Stimulated activated CD8-positive, alpha-beta memory T cell treated with anti-CD3 and anti-CD28 coated beads, Interleukin-12 subunit alpha, Interleukin-12 subunit beta, amount 100 ng/mL, for 1 hour (primary cell): Measurements from ENCODE around the gene MAD2L2.

ENCODE experiments used
- DNase-seq: peaks from one replicate; pipeline ENCODE4 v3.0.0-alpha.2; 2020; ENCODE audit warnings: low read depth

The MAD2L2 gene

DNA sequence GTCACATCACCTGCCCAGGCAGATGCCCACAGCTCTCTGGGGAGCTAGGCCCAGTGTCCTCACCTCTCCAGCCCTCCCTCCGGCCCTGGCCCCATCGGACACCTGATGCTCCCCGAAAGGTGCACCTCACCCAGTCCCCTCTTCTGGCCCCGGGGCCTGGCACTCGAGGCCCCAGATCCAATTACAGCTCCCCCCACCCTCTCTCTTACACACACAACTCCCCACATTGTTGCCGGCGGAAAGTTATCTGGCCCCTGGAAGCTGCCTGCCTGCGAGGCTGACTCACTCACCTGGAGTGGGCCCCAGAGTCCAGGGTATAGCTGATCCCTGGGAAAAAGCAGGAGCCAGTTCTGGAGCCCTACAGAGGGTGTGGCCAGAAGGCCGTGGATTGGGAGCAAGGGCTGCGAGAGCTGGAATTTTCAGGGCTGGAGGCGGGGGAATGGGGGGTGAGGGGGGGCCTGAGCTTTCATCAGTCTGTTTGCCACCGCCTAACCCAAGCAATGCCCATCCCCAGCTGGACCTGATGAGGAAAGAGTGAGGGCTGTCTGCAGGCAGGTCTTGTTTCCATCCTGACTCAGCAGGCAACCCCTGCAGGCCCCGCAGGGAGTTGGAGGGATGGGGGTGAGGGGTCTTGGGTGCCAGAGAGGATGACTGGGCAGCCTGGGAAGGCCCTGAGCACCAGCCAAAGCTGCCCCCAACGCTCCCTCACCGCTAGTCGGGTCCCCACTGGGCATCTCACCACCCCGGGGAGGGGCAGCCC, 27.7 kb downstream of the MAD2L2 start:
- no peak for DNase-seq

DNA sequence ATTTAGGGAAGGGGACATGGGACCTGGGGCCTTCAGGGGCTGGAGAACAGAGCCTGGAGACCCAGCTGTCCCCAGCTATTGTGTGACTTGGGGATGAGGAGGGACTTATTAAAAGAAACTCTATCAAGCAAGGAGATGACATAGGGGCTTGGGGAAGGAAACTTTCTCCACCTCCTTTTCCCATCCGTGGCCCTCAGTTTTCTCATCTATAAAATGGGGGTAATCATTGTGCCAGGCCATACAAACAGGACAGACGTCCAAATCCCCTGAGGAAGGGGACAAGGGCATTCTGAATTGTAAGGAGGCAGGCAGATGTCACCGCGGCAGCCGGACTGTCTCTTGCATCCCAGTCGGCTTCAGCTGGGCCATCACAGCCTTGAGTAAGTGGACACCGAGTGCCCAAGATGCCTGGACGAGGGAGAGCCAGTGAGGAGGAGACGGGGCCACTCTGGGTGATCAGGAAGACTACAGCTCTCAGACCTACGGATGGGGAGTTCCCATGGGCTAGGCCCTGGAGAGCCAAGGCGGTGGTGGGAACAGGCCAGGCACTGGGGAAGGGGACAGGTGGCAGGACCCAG, 28.7 kb downstream of the MAD2L2 start:
- no peak for DNase-seq

DNA sequence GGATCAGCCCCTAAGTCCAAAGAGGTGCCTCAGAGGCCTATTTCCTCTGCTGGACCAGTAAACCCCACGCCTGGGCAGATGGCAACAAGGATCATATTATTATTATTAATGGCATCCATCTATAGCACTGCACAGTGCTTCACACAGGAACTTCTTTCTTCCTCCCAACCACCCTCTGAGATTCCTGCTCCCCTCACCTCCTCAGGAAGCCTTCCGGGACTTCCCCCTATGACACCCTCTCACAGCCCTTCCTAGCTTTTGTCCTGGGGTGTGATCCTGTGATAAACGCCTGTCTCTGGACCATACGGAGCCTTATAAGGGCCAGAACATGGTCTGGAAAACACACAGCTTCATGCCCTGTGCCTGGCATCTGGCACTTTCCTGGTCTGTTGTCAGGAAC, 29.9 kb downstream of the MAD2L2 start:
- DNase-seq, result no peak

DNA sequence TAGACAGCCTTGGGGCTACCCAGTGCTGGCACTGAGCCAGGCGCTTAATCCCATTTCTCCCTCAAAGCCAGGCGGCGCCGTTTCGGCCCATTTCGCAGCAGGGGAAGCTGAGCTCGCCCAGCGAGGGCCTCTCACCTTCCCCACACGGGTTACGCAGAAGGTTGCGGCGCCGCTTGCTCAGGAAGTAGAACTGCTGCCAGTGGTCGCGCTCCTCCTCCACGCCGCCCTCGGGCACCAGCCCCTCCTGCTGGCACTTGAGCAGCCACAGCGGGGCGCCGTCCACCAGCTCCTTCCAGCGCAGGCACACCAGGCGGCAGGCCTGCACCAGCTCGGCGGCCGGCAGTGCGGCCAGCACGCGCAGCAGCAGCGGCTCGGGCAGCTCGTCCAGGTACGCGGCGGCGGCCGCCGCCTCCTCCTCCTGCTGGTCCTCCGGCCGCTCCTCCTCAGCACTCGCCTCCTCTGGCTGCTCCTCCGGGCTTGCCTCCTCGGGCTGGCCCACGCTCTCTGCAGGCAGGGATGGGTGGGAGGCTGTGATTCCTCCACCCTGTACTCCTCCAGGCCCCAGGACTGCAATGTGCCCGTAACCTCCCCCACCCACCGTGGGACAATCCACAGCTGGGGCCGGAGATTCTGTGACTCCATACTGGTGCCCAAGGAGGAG, 30.5 kb downstream of the MAD2L2 start:
- peak; percentile 58 for DNase-seq

DNA sequence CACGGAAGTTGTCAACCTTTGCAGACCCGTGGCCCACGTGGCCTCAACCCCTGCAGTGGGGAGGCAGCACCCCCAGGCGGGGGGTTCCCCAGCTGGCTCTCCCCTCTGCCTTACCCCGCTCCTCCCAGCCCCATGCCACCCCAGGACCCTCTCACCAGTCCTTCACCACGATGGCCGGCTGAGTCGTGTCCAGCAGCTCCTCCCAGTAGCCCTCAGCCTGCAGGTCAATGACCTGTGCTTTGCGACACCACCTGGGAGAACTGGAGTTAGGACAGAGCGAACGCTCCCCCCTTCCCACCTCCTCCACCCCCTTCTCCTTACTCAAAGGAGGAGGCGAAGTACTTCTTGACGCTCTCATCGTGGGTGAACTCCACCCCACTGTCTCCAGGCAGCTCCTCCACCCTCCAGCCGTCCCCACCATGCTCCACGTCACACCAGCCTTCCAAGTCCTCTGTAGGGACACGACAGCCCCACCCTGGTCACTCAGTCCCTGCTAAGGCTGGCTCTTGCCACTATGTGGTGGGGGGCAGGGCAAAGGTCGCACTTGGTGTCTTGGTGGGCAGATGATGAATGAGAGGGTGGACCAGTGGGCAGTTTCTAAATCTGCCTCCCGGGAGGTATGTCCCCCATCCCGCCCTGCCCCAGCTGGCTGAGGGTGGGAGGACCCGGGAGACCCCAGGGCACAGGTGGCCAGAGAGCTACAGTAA, 31.2 kb downstream of the MAD2L2 start:
- DNase-seq, result no peak

DNA sequence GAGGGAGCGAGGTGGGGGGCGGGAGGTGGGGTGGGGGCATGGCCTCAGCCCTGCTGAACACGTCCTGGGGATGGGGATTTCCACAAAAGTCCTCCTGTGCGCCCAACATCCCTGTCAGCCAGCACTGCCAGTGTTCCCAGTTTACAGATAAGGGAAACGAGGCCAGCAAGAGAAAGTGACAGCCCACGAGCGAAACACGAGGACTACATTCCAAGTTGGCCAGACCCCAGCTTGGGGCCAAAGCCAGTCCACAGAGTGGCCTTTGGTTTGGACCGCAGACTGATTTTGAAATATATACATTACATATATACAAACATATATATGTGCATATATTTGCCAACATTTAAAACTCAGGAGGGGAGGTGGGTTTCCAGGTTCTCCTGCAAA, 31.7 kb downstream of the MAD2L2 start:
- DNase-seq, result no peak

DNA sequence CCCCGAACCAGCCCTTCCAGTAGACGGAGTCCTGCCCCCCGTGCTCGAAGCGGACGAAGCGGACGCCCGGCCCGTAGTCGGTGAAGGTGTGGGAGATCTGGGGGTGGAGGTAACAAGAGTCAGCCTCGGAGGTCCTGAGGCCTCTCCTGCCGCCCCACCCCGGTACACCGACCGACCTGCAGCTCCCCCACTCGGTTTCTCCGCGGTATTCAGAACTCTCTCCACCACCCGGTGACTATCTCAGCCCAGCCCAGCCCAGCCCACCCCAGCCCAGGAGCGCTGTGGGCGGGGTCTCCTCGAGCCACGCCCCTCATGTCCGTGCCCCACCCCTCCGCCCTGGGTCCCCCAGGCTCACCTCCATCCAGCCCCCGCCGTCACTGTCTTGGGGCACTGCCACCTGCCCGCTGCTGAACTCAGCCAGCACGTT, 32.2 kb downstream of the MAD2L2 start:
- DNase-seq, result no peak

DNA sequence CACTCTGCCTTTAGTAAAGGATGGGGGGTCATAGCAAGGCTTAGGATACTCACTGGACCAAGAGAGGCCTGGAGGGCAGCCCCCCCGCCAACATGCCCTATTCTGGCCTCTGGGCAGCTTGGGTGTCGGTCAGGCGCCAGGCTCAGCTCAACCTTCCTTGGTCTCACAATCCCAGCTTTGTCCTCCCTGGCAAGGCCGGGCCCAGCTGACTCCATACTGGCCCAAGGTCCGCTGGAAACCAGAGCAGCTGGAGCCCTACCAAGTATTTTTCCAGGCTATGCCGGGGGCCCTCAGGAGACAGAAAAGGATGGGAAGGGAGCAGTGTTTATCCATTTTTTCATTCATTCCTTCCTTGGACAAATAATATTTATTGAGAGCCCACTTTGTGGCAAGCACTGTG, 32.9 kb downstream of the MAD2L2 start:
- DNase-seq, result no peak

DNA sequence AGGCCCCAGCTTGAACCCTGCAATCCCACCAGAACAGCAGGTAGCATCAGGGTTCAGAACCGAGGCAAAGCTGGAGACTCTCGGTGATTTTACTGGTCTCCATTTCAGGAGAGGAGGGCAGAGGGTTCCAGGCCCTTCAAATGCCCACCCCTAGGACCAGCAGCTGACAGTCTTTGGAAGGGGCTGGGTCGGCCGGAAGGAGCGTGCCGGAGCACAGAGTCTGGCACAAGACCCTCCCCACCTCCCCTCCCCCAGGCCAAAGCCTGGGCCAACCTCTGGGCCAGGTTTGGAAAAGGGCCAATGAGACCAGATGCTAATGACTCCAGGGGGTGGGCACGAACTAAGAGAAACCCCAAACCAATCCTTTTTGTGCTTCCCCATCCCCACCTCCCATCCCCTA, 33.6 kb downstream of the MAD2L2 start:
- DNase-seq, result no peak

DNA sequence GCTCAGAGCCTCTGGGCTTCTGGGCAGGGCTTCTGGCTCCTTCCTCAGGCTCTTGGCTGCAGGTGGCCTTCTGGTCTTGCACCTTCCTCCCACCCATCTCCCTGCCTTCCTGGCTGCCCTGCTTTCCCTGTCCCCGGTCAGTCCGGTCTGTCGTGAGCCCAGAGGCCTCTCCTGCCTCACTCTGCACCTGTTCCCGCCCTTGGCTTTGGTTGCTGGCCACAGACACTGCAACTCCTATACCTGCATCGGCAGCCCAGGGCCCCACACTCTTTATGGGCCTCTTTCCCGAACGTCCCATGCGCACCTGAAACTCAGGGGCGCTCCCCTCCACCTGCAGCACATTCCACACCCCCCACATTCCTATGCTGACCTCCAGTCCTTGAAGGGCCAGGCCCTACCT, 34.6 kb downstream of the MAD2L2 start:
- no peak for DNase-seq

DNA sequence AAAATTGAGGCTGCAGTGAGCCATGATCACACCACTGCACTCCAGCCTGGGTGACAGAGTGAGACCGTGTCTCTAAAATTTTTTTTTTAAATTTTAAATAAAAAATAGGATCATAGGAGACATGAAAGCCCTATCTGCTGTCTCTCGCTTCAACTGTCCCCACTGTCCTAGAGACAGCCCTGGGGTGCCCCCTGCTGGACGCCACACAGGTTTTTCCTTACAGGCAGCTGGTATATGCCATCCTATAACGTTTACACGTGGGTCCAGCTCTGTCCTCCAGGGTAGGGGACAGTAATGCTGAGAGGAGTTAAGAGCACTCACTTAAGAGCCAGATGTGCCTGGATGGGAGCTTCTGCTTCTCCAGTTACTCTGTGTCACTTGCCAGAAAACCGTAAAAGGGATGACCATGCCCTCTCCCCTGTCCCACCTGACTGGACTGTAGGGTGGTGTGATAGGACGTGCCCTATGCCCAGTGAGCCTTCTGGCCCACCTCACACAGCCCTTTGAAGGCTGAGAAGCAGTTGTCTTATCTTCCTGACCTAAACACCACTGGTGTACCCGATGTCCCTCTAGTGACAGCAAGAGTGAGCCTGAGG, 35.2 kb downstream of the MAD2L2 start:
- DNase-seq, result peak; percentile 73

DNA sequence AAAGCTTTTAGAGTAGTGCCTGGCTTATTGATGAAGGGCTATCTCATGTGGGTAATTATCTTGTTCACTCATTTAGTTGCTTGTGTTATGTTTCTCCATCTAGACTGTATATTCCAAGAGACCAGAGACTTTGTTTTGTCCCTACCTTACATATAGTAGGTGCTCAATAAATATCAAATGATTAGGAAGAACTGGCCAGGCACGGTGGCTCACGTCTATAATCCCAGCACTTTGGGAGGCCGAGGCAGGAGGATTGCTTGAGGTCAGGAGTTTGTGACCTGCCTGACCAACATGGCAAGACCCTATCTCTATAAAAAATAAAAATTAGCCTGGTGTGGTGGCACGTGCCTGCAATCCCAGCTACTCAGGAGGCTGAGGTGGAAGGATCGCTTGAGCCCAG, 35.7 kb downstream of the MAD2L2 start:
- no peak for DNase-seq

DNA sequence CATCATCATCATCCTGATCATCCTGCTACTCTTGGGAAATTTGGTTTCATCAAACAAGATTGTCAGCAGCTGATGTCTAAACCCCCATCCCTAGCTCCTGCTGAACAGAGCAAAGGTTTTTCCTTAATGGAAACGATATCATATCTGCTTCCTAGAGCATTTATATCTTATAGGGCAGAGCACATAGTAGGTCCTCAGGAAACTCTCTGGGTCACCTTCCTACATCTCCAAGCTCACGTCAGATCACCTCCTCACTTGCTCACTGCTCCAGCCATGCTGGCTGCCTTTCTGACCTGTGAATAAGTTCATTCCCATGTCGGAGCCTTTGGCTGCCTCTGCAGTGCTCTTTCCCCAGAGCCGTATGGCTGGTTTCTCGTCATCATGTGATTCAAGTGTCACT, 37.2 kb downstream of the MAD2L2 start:
- no peak for DNase-seq

DNA sequence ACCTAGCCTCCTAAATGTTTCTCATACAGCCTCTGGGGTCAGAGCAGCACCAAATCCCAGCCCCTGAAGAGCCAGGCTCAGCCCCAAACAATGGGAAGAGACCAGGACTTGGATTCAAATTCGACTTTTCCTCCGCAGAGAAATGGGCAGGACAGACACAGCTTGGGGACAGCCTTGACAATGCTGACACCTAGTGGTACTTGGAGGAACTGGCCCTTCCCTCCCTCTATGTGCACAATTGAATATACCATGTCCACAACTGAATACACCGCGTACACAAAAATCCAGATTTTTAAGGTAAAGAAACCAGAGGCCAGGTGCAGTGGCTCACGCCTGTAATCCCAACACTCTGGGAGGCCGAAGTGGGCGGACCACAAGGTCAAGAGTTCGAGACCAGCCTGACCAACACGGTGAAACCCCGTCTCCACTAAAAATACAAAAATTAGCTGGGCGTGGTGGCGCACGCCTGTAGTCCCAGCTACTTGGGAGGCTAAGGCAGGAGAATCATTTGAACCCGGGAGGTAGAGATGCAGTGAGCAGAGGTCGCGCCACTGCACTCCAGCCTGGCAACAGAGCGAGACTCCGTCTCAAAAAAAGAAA, 38.4 kb downstream of the MAD2L2 start:
- peak; percentile 43 for DNase-seq

DNA sequence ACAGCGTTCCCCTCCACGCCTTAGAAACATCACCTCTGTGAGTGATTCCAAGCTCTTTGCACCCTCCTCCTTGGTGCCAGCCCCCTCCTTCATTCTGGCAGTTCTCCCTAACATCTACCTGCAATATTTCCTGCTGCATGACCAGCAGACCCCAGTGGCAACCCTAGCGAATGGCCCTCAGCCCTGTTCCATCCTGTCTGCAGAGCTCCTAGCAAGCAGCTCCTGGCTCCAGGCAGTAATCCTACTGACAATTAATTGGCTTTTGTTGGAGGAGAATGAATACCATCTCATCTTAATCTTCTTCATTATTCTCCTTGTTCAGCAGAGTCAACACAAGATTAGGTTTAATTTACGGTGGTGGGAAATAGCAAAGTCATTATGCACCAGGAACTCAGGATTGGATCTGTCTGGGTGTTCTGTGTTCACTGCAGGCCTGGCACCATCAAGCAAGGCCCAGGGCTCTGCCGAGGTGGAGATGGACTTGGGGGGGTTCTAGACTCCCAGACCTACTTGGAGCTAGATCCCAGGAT, 39.1 kb downstream of the MAD2L2 start:
- DNase-seq, result no peak

DNA sequence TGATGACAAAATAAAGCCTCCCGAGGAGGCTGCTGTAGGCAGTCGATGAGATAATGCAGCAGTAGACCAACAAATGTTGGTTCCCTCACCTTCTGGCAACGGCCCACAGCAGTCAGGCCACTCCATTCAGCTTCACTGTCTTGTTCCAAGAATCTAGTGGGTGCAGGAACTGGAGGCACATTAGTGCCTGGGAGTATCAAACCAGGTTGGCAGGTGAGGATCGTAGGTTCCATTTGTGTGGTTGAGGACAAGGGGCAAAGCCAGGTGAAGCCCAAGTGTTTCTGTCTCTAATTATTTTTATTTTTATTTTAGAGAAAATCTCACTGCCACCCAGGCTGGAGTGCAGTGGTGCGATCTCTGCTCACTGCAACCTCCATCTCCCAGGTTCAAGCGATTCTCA, 40.0 kb downstream of the MAD2L2 start:
- DNase-seq, result no peak

DNA sequence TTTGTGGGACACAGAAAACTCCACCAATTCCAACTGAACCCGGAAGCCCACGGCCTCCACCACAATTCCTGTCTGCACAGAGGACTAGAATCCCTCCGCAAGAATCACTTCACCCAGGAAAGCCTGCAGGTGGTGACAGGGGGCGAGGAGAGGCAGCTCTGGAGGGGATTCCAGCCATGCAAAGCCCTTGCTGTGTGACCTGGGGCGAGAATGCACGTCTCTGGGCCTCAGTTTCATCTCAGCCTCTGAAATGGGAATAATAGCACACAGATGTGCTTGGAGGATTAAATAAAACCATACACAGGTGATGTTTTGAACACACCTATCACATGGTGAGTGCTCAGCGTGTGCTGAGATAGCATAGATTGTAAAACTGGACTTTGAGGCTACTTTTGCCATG, 40.8 kb downstream of the MAD2L2 start:
- no peak for DNase-seq

DNA sequence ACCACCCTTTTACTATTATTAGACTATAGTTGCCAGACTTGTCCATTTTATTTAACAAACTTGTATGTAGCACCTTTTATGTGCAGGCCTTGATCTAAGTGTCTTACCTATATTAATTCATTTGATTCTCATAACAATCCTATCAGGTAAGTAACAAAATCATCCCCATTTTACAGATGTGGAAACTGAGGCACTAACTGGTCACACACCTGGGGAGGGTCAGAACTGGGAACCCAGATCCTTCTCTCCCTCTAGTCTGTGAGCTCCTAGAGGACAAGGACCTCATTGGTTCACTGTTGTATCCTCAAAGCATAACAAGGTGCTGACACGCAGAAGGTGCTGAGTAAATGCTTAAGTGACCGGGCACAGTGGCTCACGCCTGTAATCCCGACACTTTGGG, 41.6 kb downstream of the MAD2L2 start:
- no peak for DNase-seq

DNA sequence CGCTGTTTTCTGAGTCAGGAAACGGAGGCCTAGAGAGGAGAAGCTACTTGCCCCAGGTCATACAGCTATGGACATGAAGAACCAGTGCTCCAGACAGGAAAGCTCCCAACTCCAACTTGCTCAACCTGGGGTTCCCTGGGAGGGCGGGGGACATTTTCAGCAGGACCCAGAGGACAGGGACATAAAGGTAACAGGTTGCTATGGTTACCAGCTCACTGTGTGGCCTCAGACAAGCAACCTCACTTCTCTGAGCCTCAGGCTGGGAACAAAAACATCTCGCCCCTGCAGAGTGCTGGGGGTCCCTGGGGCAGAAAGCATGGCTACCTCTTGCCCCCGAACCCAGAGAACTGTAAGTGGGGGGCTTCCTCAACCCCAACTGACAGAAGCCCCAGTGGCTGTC, 42.8 kb downstream of the MAD2L2 start:
- no peak for DNase-seq

DNA sequence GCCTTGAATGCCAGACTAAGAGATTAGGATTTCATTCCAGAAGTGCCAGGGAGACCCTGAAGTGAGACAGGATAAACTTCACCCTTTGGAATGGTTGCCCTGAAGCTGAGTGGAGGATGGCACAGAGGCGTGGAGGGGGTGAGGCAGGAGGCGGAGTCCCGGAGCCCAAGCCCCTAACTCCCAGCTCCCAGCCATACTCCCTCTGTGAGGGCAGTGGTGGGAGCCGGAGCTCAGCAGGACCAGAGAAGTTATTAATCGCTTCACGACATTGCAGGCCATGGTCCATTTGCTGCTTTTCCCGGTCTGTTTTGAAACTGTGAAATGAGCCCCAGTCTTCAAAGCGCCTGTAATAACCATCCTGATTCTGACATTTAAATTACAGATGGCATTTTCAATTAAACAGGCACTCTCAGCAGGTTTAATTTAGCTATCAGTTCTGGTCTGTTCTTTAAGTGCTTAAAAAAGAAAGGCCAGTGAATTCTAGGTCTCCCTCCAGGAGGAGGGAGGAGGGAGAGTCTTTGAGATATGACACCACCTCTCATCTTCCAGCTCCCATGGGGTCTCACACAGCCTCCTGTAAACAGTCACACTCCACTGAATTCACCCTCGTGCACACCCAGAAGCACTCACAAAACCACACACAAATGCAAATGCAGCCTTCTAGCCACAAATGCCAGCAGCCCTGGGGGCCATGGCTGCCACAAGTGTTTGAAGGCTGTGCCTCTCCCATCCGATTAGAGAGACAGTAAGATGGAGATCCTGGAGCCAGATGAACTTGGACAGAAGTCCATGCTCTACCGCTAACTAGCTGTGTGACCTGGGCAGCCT, 46.4 kb downstream of the MAD2L2 start:
- no peak for DNase-seq
